NCI-H748 treated with DMSO at 0.1 percent for 48 hours (cell line): ENCODE results near the gene RBM33.

ENCODE experiments used
- DNase-seq: peaks from one replicate; lab custom pipeline; 2025; lab: John Stamatoyannopoulos, UW

Gene RBM33

DNA sequence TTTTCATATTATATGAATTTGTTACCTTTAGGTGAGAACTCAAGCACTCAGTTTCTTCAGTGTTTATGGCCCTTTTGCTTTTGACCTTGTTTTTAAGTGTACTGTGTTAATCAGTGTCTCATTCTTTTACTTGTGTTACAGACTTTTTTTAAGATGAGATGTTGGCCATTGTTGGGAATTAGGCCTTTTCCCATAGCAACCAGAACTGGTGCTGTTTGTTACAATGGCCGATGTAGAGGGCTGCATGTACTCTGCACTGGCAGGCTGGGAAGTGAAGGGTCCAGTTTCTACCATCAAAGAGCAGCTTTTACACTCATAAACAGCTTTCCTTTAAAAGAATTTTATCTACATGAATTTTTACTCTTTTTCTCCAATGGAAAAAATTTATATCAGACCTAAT, 102.7 kb downstream of the RBM33 start:
- DNase-seq = no peak

- DNase-seq = no peak
Measured at GRCh38 chr7:155749578-155749977, 105.1 kb downstream of the RBM33 start.

GRCh38 chr7:155750255-155751125, 106.0 kb downstream of the RBM33 start:
- DNase-seq = no peak

DNA sequence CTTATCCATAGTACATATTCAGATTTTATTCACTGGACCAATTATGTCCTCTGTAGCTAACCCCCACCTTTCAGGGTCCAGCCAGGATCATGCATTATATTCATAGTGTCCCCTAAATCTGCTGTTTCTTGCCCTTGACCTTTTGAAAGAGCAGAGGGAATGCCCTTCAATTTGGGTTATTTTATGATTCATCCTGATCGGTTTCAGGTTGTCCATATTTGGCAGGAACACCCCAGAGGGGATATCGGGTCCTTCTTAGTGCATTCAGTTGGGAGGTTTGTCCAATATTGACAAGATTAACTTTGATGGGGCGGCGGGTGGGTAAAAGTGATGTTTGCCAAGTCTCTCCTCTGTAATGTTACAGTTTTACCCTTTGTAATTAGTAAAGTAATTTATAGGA, 106.9 kb downstream of the RBM33 start:
- DNase-seq = no peak

DNA sequence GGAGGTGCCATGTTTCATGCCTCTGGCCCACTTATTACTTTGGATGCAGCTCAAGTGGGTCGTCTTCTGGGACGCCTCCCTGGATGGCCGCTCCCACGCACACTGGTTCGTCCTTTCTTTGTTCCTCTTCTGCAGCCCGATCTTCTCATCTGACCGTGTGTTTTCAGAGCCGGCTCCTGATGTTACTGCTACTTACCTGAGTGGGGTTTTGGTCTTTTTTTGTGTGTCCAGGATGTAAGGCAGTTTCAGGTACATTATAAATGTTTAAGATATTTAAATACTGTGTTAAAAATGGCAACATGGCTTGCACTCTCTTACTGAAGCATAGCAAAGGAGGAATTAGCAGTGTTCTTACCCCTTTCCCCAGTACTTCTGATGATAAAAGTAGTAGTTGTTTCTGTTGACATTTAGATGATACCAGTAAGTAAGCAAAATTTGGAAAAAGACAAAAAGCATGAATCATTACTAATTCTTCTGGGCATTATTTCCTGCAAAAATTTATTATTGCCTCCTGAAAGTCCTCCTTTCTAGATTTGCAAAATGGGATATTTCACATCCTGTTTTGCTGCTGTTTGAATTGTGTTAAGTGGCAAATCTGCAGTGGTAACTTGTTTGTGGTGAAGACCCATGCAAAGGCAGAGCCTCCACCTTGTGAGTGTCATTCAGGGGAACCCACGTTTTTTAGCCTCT, 108.4 kb downstream of the RBM33 start:
- no peak for DNase-seq

DNA sequence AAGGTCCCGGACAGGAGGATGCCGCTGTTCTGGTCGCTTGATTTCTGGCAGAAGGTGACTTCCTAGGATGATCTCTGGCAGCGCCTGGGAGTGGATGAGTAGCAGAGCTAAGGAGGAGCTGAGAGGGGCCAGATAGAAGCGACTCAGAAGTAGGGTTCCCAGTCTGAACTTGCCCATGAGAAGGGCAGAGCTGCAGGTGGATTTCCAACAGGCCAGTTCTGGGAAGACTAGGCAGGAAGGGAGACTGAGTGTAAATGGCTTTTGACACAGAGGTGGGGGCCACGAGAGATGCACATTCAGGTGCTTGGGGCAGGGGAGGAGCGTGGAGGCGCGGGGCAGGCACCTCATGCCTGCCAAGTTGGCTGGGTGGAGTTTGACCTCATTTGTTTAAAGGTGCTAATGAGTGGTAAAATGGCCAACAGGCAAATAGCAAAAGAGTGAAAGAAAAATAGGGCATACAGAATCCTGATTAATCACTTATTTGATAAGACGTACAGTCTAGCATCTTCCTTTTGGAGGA, 109.0 kb downstream of the RBM33 start:
- no peak for DNase-seq

- no peak for DNase-seq
Measured at GRCh38 chr7:155754165-155754564, 109.7 kb downstream of the RBM33 start.

GRCh38 chr7:155755026-155755425, 110.6 kb downstream of the RBM33 start:
- no peak for DNase-seq

GRCh38 chr7:155756322-155756721, 111.9 kb downstream of the RBM33 start:
- no peak for DNase-seq

- DNase-seq = no peak
Measured at GRCh38 chr7:155758348-155758747, 113.9 kb downstream of the RBM33 start.

GRCh38 chr7:155759740-155760430, 115.4 kb downstream of the RBM33 start:
- DNase-seq = no peak

DNA sequence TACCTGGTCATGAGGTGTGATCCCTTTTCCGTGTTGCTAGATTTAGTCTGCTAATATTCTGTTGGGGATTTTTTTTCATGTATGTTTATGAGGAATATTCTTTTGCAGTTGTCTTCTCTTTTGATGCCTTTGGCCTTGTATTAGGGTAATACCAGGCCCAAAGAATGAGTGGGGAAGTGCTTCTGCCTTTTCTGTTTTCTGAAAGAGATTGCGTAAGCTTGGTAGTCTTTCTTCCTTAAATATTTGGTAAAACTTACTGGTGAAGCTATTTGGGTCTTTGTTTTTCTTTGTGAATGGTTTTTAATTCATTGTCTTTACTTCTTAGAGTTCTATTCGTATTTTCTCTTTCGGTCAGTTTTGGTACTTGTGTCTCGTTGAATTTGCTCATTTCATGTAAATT, 116.7 kb downstream of the RBM33 start:
- DNase-seq = no peak

GRCh38 chr7:155762036-155762435, 117.6 kb downstream of the RBM33 start:
- no peak for DNase-seq

- DNase-seq = no peak
Measured at GRCh38 chr7:155762655-155763054, 118.2 kb downstream of the RBM33 start.

DNA sequence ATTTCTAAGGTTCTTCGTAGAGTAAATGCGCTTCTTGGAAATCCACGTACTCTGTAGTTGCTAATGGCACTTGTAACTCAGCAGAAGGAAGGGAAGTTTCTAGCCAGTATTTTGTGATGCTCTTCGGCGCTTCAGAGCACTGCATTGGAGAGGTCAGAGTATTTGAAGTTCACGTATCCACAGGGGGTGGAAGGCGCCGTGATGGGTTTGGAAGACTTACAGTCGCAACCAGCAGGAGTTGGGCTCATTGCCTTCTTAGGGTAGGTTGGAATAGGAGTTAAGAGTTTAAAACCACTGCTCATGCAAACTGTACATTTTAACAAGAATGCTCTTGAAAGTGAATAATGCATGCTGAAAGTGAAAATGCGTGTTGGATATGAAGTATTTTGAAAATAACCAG, 118.7 kb downstream of the RBM33 start:
- DNase-seq = no peak

- no peak for DNase-seq
Measured at GRCh38 chr7:155763691-155764437, 119.4 kb downstream of the RBM33 start.

DNA sequence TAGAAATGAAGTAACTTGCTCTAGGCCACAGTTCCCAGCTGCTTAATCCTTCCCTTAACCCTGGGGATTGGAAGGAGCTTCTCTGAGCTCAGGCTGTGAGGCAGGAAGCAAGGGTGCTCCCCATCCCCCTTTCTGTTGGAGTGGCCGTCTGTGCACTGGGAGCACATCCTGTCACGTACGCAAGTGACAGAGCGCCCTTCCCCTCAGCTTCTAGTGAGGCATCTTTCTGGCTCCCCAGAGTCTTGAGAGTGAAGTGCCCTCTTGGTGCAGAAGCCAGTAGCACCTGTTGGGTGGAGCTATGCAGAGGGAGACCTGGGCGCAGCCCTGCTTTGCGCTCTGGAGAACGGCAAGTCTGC, 120.0 kb downstream of the RBM33 start:
- no peak for DNase-seq

- DNase-seq = no peak
Measured at GRCh38 chr7:155765458-155765857, 121.0 kb downstream of the RBM33 start.

DNA sequence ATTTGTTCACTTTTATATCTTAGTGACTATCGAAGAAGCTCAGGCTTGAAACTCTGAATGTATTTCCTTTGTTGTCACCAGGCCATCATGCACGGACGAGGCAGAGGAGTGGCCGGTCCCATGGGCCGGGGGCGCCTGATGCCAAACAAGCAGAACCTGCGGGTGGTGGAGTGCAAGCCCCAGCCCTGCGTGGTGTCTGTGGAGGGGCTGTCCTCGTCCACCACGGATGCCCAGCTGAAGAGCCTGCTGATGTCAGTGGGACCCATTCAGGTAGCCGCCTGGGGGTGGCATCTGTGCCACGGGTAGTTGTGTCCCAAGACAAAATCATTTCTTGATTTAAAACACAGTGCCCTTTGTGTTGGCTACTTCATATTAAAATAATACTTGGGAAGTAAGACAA, 121.9 kb downstream of the RBM33 start:
- no peak for DNase-seq

DNA sequence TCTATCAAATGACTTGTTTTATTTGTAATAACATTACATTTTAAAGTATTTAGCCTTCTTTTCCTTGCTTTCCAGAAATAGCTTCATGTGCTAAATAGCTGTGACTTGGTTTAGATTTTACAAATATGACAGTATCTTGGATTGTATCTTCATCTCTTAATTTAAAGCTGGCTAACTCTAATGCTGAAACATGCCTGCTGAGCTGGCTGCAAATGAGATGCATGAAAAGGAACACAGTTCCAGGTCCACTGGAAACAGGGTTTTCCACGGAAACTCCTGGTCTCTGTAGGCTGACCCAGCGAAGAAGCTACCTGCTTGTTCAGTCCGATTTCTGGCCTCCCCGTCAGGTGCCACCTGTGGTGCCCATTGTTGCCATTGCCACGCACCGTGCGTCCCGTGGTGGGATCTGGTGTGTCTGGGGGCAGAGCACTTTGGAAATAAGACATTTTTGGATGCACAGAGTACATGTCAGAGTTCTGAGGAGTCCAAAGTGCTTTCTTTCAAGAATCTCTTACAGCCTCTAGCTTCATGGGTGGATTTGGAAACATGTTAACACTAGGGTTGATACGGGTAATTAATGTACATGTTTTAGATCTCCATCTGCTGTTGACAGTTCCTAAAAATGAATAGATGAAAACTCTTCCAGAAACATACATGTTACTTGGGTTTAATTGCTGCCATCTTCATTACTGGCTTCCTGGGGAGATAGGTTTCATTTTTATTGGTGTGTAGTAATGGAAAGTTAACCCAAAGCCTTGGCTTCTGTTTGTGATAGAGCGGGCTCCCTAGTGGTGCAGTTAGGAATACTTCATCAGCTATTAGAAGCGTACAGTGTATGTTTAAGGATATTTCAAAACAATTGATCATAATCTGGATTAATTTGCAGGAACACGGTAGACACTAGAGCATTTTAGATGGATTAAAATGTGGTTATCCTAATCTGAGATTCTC, 122.8 kb downstream of the RBM33 start:
- no peak for DNase-seq

DNA sequence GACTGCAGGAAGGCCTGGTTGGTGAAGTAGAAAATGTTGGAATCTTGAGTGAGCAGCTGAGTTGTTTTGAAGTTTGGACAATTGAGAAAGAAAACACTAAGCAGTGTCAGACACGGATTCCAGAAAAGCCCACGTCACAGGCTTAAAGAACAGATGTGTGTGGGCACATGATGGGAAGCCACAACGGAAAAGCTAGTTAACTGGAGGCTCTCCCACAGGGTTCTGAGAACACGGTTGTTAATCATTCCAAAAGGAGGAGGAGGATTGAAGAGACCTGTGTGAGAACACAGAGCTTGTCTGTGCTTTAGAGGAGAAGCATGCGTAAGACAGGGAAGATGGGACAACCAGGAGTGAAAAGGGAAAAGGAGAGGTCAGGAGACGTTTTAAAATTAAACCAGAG, 125.2 kb downstream of the RBM33 start:
- DNase-seq = no peak
